NCI-H187 treated with DMSO at 0.1 percent for 48 hours (cell line): ENCODE results near the gene RNU6-9.
"Not testable (repeated sequence)": the region's sequence is repeated elsewhere in the genome, so short reads cannot be mapped to it uniquely, and the experiment has no call there.

Experiments used
- DNase-seq: peaks from one replicate; lab custom pipeline; 2025; lab: John Stamatoyannopoulos, UW

RNU6-9 gene

DNA sequence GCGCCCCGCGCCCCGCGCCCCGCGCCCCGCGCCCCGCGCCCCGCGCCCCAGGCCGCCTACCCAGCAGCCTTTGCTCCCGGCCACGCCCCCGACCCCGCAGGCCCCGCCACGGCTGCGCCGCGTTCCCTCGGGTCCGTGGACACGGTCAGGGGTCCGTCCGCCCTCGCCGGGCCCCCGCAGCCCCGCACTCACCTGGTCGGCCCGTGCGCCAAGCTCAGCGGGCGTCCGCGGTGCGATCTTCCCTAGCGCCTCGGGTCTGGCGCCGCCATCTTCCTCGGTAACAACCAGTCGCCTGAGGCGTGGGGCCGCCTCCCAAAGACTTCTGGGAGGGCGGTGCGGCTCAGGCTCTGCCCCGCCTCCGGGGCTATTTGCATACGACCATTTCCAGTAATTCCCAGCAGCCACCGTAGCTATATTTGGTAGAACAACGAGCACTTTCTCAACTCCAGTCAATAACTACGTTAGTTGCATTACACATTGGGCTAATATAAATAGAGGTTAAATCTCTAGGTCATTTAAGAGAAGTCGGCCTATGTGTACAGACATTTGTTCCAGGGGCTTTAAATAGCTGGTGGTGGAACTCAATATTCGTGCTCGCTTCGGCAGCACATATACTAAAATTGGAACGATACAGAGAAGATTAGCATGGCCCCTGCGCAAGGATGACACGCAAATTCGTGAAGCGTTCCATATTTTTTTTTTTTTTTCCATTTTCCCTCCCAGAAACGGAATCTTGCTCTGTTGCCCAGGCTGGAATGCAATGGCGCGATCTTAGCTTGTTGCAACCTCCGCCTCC is at the start of gene RNU6-9, which contains the start of gene MED16:
RNU6-9 (plus strand) TSS at position 591 of the 796 bp plus-strand sequence.
MED16 (minus strand) TSS at position 294 of the 796 bp plus-strand sequence. CDS start 2,056 bp downstream, outside the sequence.
- DNase-seq = peak; percentile 49

DNA sequence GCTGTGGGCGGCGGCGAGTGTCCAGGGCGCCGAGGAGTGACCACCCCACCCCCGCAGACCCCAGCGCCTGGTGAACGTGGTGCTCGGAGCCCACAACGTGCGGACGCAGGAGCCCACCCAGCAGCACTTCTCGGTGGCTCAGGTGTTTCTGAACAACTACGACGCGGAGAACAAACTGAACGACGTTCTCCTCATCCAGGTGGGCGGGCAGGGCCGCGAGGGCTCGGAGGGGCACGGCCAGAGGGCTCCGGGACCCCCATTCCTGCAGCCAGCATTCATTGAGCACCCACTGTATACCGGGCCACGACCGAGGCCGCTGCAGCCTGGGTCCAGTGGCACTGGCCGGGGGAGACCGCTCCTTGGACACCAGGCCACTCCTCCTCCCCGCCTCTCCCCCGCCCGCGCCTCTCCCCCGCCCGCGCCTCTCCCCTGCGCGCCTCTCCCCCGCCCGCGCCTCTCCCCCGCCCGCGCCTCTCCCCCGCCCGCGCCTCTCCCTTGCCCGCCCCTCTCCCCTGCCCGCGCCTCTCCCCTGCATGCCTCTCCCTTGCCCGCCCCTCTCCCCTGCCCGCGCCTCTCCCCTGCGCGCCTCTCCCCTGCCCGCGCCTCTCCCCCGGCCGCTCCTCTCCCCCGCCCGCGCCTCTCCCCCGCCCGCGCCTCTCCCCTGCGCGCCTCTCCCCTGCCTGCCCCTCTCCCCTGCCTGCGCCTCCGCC is 49.3 kb upstream of the RNU6-9 start:
- no peak for DNase-seq

DNA sequence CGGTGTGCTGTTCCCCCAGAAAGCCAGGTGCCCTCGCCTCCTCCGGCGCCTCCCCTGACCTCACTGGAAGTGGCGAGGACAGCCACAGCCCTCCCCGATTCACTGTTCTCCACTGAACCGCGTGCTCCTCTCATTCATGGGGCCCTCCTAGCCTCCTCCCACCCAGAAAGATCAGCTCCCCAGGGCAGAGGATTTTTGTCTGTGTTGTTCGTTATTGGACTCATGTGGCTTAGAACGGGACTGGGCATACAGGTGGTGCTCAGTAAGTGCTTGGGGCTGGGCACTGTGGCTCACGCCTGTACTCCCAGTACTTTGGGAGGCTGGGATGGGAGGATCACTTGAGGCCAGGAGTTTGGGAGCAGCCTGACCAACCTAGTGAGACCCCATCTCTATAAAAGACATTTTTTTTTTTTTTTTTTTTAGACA is 48.7 kb upstream of the RNU6-9 start:
- DNase-seq = no peak

DNA sequence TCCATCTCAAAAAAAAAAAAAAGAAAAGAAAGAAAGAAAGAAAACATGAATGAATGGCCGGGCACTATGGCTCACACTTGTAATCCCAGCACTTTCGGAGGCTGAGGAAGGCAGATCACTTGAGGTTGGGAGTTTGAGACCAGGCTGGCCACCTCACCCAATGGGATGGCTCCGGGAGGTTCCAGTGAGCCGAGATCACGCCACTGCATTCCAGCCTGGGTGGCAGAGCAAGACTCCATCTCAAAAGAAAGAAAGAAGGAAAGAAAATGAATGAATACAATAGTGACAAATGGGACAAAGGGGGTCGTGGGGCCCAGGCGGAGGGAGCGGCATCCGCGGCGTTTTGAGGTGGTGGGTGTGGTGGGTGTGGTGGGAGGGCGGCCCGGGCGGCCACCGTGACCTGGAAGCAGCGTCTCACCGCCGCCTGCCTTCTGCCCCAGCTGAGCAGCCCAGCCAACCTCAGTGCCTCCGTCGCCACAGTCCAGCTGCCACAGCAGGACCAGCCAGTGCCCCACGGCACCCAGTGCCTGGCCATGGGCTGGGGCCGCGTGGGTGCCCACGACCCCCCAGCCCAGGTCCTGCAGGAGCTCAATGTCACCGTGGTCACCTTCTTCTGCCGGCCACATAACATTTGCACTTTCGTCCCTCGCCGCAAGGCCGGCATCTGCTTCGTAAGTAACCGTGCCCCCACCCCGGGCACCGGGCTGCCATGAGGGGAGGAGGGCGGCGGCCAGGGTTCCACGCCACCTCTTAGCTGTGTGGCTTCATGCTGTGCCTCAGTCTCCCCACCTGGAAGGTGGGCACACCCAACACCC is 47.4 kb upstream of the RNU6-9 start:
- no peak for DNase-seq

DNA sequence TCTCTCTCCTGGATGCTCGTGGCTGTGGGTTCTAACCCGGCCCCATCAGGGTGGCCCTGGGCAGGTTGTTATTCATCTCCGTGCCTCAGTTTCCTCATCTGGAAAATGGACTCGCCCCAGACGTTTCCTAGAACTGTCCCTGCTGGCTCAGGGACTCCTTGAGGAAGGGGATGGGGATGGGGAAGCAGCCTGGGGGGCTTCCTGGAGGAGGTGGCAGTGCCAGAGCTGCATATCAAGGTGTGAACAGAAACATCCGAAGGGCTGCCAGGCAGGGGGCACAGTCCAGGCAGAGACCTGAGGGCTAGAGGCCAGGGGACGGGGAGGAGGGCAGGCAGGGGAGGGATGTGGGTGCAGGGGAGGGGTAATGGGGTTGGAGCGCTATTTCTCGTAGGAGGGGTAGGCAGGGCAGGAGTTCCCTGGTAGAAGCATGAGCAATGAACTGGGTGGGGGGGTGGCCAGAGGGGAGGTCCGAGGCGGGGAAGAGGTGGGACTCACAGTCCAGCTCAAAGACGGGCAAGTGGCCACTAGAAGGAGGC is 44.8 kb upstream of the RNU6-9 start:
- DNase-seq = no peak

DNA sequence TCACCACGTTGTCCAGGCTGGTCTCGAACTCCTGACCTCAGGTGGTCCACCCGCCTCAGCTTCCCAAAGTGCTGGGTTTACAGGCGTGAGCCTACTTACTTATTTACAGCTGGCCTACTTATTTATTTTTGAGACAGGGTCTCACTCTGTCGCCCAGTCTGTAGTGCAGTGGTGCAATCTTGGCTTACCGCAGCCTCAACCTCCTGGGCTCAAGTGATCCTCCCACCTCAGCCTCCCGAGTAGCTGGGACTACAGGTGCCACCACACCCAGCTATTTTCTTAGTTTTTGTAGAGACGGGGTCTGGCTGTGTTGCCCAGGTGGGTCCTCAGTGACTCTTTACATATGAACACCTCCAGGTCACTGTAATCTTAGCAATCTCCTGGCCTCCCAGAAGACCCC is 44.1 kb upstream of the RNU6-9 start:
- DNase-seq = not testable (repeated sequence)

DNA sequence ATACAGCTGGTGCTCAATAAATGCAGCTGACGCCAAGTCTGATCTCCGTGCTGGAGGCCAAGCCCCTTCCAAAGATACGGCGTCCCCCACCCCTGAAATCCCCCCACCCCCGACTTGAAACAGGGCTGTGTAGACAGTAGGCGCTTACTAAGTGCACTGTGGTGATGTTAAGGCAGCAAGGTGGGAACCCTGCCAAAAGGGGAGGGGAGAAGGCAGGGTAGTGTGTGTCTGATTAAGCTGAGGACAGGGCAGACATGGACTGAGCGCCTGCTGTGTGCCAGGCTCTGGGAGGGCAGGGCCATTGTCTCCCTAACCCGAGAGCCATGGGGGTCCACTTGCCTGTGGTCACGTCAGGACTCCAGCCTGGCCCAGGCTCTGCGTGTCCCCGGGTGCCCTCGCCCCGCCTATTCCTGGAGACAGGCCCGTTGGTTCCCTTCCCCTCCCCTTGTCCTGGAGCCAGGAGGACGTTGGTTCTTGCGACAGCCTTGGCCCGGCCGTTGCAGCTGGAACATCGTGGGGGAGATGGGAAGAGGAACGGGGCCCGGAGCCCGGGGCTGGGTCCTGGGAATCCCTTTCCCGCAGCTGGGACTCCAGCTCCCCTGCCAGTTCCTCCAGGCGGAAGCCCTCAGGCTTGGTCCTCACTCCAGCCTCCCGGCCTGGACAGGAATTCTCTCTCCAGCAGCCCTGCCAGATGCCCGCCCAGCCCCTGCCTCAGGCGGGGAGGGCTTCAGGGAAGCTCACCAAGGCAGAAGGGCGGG is 42.9 kb upstream of the RNU6-9 start:
- DNase-seq = no peak

DNA sequence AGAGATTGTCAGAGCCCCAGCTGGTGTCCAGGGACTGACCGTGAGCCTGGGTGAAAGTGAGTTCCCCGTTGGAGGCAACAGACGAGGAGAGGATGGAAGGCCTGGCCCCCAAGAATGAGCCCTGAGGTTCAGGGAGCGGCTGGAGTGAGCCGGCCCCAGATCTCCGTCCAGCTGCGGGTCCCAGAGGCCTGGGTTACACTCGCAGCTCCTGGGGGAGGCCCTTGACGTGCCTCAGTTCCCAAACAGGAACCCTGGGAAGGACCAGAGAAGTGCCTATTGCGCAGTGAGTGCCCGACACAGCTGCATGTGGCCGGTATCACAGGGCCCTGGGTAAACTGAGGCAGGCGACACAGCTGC is 42.3 kb upstream of the RNU6-9 start:
- no peak for DNase-seq

DNA sequence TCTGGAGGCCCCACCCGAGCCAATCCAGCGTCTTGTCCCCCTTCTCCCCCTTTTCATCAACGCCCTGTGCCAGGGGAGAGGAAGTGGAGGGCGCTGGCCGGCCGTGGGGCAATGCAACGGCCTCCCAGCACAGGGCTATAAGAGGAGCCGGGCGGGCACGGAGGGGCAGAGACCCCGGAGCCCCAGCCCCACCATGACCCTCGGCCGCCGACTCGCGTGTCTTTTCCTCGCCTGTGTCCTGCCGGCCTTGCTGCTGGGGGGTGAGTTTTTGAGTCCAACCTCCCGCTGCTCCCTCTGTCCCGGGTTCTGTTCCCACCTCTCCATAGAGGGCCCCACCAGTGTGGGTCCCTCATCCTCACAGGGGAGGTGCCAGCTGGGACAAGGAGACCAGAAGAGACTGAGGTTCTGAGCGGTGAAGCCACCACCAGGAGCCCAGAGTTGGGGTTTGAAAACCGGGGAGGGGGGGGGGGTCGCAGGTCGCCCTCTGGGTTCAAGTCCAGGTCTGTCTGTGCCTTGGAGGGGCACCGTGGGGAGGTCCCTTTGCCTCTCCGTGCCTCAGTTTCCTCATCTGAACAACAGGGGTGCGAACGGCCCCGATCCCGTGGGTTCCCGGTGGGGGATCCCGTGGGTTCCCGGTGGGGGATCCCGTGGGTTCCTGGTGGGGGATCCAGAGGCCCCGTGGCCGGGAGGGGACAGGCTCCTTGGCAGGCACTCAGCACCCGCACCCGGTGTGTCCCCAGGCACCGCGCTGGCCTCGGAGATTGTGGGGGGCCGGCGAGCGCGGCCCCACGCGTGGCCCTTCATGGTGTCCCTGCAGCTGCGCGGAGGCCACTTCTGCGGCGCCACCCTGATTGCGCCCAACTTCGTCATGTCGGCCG is 40.9 kb upstream of the RNU6-9 start, which contains the start of gene ELANE:
ELANE (plus strand) TSS at position 168 of the 878 bp plus-strand sequence; CDS start at position 194, 26 bp downstream.
- DNase-seq = no peak

DNA sequence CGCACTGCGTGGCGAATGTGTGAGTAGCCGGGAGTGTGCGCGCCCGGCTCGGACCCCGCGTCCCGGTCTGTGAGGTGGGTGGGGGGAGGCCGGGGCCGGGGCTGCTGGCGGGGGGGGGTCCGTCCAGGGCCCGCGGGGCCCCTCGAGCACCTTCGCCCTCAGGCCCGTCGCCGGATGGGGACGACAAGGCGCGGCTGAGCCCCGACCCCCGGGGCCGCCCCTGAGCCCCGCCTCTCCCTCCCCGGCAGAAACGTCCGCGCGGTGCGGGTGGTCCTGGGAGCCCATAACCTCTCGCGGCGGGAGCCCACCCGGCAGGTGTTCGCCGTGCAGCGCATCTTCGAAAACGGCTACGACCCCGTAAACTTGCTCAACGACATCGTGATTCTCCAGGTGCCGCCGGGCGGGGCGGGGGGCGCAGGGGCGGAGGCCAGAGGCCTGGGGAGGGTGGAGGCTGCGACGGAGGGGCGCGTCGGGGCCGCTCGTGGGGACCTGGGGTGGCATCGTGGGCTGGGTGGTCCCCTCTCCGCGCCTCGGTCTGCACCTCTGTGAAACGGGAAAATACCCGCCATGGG is 40.2 kb upstream of the RNU6-9 start:
- DNase-seq = no peak

DNA sequence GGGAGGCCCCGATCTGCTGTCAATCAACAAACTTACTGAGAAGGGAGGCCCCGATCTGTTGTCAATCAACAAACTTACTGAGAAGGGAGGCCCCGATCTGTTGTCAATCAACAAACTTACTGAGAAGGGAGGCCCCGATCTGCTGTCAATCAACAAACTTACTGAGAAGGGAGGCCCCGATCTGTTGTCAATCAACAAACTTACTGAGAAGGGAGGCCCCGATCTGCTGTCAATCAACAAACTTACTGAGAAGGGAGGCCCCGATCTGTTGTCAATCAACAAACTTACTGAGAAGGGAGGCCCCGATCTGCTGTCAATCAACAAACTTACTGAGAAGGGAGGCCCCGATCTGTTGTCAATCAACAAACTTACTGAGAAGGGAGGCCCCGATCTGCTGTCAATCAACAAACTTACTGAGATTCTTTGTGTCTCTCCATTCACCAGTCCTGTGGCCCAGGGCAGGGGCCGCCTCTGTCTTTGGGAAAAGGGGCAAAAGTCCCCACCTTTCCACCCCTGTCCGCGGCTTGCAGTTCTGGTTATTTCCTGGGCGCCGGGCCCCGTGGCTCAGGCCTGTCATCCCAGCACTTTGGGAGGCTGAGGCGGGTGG is 39.6 kb upstream of the RNU6-9 start:
- not testable (repeated sequence) for DNase-seq

DNA sequence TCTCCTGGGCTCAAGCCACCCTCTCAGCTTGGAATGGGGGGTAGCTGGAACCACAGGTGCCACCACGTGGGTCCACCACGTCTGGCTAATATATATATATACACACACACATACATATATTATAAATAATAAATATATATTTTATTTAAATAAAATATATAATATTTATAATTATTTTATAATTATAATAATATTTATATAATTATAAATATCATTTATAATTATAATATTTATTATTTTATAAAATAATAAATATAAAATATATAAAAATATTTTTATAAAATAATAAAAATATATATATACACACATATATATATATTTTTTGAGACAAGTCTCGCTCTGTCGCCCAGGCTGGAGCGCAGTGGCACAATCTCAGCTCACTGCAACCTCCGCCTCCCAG is 38.7 kb upstream of the RNU6-9 start:
- DNase-seq = no peak

DNA sequence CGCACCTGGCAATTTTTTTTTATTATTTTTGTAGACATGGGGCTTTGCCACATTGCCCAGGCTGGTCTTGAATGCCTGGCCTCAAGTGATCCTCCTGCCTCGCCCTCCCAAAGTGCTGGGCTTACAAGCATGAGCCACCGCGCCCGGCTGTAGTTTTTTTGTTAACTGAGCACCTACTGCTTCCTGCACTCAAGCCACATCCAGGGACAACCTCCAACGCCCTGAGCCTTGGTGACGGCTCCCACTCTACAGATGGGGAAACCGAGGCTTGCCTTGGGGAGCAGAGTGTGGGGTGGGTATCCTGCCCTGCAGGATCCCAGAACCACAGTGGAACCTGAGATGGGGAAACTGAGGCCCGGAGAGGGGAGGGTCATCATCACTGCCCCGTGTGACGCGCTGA is 38.1 kb upstream of the RNU6-9 start:
- DNase-seq = no peak

DNA sequence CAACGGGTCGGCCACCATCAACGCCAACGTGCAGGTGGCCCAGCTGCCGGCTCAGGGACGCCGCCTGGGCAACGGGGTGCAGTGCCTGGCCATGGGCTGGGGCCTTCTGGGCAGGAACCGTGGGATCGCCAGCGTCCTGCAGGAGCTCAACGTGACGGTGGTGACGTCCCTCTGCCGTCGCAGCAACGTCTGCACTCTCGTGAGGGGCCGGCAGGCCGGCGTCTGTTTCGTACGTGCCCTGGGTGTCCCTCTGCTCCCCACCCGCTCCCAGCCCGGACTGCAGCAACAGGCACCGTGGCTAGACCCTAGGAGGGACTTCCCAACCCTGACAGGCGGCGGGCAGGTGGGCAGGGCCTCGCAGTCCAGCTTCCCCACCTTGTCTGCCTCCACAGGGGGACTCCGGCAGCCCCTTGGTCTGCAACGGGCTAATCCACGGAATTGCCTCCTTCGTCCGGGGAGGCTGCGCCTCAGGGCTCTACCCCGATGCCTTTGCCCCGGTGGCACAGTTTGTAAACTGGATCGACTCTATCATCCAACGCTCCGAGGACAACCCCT is 37.6 kb upstream of the RNU6-9 start:
- DNase-seq = no peak

DNA sequence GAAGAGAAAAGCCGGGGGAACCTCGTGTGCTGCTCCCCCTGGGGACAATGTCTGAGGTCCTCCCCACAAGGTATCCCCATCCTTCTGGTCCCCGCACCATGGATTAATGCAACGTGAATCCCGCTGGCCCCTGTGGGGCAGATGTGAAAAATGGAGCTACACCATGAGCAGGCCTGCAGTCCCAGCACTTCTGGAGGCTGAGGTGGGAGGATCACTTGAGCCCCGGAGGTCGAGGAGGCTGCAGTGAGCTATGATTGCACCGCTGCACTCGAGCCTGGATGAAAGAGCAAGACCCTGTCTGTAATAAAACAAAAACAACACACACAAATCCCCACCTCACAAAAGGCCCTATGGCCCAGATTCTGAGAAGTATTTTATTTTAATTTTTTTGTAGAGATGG is 35.0 kb upstream of the RNU6-9 start:
- DNase-seq = no peak

DNA sequence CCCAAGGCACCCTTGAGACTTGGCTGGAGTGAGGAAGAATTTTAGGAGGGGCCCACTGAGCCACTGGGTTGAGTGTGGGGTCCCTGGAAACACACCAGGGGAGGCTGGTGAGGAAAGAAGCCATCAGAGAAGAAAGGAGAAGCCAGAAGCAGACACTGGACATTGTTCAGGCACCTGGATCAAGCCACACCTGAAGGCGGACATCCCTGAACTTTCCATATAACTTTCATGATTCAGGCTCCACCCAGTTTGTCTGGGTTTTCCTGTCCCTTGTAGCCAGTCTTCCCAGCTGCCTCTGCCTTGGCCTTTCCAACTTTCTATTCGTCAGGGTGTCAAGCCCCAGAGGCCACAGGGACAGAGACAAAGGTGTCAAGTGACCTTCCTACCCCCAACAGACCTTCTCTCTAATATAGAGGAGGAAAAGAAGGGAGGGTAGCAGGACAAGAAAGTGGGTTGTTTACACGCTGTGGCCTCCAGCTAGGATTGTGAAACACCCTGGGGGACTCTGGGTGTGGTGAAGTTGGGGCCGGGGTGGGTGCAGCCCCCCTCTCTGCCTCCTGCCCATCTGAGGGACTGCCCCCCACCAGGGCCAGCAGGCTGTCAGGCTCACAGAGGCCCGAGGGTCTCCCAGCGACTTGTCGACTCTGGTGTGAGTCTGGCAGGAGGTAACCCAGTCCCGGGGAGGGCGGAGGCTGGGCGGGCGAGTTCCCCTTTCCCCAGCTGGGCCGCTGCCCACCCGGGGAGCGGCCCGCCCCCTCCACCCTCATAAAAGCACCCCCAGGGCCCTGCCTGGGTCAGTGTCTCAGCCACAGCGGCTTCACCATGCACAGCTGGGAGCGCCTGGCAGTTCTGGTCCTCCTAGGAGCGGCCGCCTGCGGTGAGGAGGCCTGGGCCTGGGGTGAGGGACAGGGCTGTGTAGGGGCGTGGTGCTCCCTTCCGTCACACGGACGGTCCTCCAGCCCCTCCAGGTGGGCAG is 34.1 kb upstream of the RNU6-9 start, which contains the start of gene CFD:
CFD (plus strand) TSS at position 797 of the 976 bp plus-strand sequence; CDS start at position 823, 26 bp downstream.
- no peak for DNase-seq

DNA sequence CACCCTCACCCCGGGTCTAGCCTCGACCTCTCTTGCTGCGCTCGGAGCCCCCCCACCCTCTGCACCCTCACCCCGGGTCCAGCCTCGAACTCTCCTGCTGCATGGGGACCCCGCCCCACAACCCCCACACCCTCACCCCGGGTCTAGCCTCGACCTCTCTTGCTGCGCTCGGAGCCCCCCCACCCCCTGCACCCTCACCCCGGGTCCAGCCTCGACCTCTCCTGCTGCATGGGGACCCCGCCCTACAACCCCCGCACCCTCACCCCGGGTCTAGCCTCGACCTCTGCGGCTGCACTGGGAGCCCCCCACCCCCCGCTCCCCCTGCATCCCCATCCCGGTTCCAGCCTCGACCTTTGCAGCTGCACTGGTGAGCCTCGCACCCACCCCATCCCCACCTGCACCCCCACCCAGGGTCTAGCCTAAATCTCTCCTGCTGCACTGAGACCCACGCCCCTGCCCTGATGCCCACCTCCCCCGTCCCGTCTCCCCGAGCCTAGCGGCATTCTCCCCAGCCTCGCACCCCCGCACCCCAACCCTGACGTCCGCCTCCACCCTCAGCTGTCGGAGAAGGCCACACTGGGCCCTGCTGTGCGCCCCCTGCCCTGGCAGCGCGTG is 32.0 kb upstream of the RNU6-9 start:
- DNase-seq = no peak
